Nephron progenitor cell (in vitro differentiated cells): ENCODE data around the gene MAP4K4.

Experiments used
- DNase-seq: peaks from one replicate; pipeline ENCODE4 v3.0.0; 2021
- H3K27ac Mint-ChIP-seq: 2 replicates; pipeline ENCODE4 v1.8.0; 2021; ENCODE audit warnings: mild to moderate bottlenecking, moderate library complexity, mixed read lengths
- H3K27me3 Mint-ChIP-seq: 2 replicates; pipeline ENCODE4 v1.8.0; 2021; ENCODE audit warnings: mild to moderate bottlenecking, low read depth, mixed read lengths; ENCODE audit not compliant: poor library complexity
- H3K36me3 Mint-ChIP-seq: 2 replicates; pipeline ENCODE4 v1.8.0; 2021; ENCODE audit warnings: low read depth, mixed read lengths
- H3K4me1 Mint-ChIP-seq: 2 replicates; pipeline ENCODE4 v1.8.0; 2021; ENCODE audit warnings: mixed read lengths
- H3K4me3 Mint-ChIP-seq: 2 replicates; pipeline ENCODE4 v1.8.0; 2021; ENCODE audit warnings: mild to moderate bottlenecking, moderate library complexity, mixed read lengths
- H3K9me3 Mint-ChIP-seq: 2 replicates; pipeline ENCODE4 v1.8.0; 2021; ENCODE audit warnings: mild to moderate bottlenecking, moderate library complexity, mixed read lengths
- CTCF ChIP-seq: fragments of 200-600 bp; sonication (generic); IDR thresholded peaks from 2 replicates; pipeline ENCODE4 v1.5.0; 2021; ENCODE audit warnings: antibody characterized with exemption

The MAP4K4 gene

DNA sequence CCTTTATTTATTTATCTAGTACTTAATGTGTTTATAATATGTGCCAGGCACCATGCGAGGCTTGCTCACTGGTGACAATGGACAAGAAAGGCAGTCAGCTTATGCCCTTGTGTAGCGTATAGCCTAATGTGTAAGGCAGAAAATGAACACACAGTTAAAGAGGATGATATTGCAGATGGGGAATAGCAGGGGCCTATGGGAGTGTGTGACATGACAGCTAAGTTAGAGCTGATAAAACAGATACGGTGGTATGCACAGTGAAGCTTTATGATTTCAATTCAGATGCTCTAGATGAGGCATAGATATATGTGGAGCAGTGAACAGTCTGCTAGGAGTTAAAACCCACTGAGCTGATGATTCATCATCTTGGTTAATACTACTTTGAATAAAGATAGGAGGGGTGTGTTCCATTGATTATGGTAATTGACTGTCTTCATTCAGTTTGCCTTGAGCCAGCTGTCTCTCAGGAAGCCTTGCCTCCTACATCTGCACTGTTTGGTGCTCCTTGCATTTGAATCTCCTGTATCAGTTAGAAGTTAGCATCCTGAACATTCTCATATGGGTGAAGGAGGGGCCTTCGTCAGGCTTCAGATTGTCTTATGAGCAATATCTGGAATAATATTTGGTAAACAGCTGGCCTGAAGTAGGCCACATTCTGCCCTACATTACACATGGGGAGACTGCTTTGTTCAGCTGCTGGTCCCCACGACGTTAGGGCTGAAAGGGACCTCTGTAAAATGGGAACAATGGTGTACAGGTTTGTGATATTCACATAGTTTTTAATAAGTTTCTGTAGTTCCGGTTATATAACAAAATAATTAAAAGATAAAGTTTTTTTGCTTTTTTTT is 13.2 kb downstream of the MAP4K4 start:
- no peak for DNase-seq
- H3K27ac Mint-ChIP-seq, result peak overlapping the region; percentile 73
- no peaks in the 10 kb centered on the region for H3K27me3 Mint-ChIP-seq

DNA sequence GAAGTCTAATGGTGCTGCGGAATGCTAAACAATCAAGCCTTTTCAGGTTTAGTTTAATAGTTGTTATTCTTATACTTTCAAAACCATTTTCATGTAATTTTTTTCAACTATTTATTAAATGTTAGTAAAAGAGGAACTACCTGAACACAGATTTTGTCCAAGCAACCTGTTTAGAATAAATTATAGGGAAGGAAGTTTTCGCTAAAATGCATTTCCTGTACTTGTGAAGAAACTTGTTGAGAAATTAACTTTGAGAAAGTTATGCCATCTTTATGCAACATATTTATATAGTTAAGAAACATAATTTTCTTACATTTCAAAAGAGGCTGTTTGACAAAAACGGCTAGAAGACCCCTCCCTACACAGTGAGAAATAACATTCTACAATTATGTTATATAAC is 16.6 kb downstream of the MAP4K4 start:
- H3K27ac Mint-ChIP-seq, result no peak overlapping the region
- H3K36me3 Mint-ChIP-seq, result peaks cover 59% of the 10 kb centered on the region

More for the DNA sequence above, 13.2 kb downstream of the MAP4K4 start:
- Mint-ChIP-seq H3K4me3 (no peak overlapping the region), H3K9me3 (peaks cover 6% of the 10 kb centered on the region), H3K36me3 (peaks cover 40% of the 10 kb centered on the region), H3K4me1 (peaks cover 27% of the 10 kb centered on the region)
- no peak for TF ChIP-seq CTCF

DNA sequence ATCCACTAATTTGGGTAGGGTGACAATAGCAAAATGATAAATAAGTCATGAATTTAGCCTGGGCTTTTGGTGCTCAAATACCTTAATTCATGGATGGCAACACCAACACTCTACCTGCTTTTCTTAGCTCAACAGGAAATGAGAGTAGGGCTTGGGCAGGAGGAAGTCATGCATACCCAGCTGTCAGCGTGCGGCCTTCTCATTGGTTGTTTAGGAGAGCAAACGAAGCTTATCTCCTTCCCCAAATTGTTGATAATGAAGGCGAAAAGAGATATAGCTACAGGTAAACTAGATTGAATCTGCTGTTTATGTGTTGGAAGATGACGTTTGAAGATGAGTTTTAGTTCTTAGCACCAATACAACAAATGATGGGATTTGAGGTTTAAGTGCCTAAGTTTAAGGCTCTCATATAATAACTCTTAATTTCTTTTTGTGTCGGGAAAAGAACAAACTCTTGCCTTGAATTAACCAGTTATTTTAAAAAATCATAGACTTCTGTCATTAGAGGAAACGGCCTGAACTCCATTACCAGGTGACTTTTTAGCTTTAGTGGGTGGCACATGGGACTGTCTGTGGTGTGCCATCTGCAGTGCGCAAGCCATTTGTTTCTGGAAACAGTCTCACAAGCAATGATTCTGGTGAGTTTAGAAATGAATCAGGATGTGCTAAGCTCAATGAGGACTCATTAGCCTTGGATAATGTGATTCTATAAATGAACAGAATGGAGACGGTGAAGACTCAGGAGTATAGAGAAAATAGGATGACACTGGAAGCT is 19.8 kb downstream of the MAP4K4 start:
- no peak for DNase-seq
- Mint-ChIP-seq H3K4me3 (no peak overlapping the region), H3K27me3 (no peaks in the 10 kb centered on the region), H3K36me3 (peaks cover 81% of the 10 kb centered on the region), H3K4me1 (peaks cover 18% of the 10 kb centered on the region), H3K27ac (no peak overlapping the region), H3K9me3 (peaks cover 31% of the 10 kb centered on the region)
- TF ChIP-seq CTCF, result no peak

More for the DNA sequence above, 16.6 kb downstream of the MAP4K4 start:
- H3K4me1 Mint-ChIP-seq, result peaks cover 33% of the 10 kb centered on the region
- DNase-seq, result no peak
- H3K4me3 Mint-ChIP-seq, result no peak overlapping the region
- H3K27me3 Mint-ChIP-seq, result no peaks in the 10 kb centered on the region
- H3K9me3 Mint-ChIP-seq, result peaks cover 14% of the 10 kb centered on the region
- no peak for TF ChIP-seq CTCF

DNA sequence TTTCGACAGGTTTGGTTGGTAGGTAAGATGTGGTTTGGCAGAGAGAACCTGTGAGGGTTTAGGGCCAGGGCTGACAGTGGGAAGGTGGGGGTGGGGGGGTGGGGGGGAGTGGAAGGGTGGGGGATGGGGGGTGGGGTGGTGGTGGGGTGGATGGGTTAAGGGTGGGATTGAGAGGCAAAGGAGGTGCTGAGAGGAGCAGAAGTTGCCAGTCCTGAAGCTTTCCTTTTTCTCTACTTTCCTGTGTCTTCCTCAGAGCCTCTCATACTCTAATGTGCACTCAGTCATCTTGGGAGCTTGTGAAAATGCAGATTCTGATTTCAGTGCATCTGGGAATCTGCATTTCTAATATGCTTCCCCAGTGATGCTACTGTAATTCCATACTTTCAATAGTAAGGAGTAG is 21.0 kb downstream of the MAP4K4 start:
- Mint-ChIP-seq H3K36me3 (peaks cover 93% of the 10 kb centered on the region), H3K4me3 (no peak overlapping the region), H3K4me1 (peaks cover 22% of the 10 kb centered on the region), H3K27ac (no peak overlapping the region), H3K9me3 (peaks cover 40% of the 10 kb centered on the region), H3K27me3 (no peaks in the 10 kb centered on the region)
- no peak for TF ChIP-seq CTCF
- DNase-seq, result no peak

GRCh38 chr2:101718993-101719571 is 21.6 kb downstream of the MAP4K4 start:
- Mint-ChIP-seq H3K36me3 (peaks cover 94% of the 10 kb centered on the region), H3K27me3 (no peaks in the 10 kb centered on the region), H3K4me1 (peaks cover 23% of the 10 kb centered on the region), H3K27ac (no peak overlapping the region), H3K9me3 (peaks cover 40% of the 10 kb centered on the region), H3K4me3 (no peak overlapping the region)
- no peak for TF ChIP-seq CTCF
- DNase-seq, result no peak
